ENCODE measurements around the gene CLCN1. TPM values are rescaled to one million over a fixed set of nuclear protein-coding genes. Genes with fewer than 3 reads are reported as not detected.

Gene CLCN1
- total RNA-seq, 4 donors from 2014 or later: 0.24 to 0.79 TPM; not detected in 2

GRCh38 chr7:143393267-143394041 is 77.5 kb downstream of the CLCN1 start:
- no peak for ATAC-seq (ENCODE audit: low FRiP score)
- peak; percentile 21 for DNase-seq (ENCODE audit: low spot score)
- TF ChIP-seq CTCF (IDR thresholded peaks at IDR 0.05): no peak

GRCh38 chr7:143394068-143394467 is 78.2 kb downstream of the CLCN1 start:
- no peak for ATAC-seq (ENCODE audit: low FRiP score)
- no peak for TF ChIP-seq CTCF (IDR thresholded peaks at IDR 0.05)
- no peak for DNase-seq (ENCODE audit: low spot score)

GRCh38 chr7:143394777-143395176 is 78.9 kb downstream of the CLCN1 start:
- ATAC-seq (ENCODE audit: low FRiP score) (no peak), DNase-seq (ENCODE audit: low spot score) (no peak)
- no peak for TF ChIP-seq CTCF (IDR thresholded peaks at IDR 0.05)

GRCh38 chr7:143395187-143396149 is 79.6 kb downstream of the CLCN1 start:
- ATAC-seq (ENCODE audit: low FRiP score) (no peak), DNase-seq (ENCODE audit: low spot score) (no peak)
- TF ChIP-seq CTCF (IDR thresholded peaks at IDR 0.05): no peak

GRCh38 chr7:143396182-143396581 is 80.3 kb downstream of the CLCN1 start:
- ATAC-seq (ENCODE audit: low FRiP score) (no peak), DNase-seq (ENCODE audit: low spot score) (no peak)
- no peak for TF ChIP-seq CTCF (IDR thresholded peaks at IDR 0.05)

GRCh38 chr7:143396625-143397556 is 81.0 kb downstream of the CLCN1 start:
- no peak for TF ChIP-seq CTCF (IDR thresholded peaks at IDR 0.05)
- ATAC-seq (ENCODE audit: low FRiP score) (no peak), DNase-seq (ENCODE audit: low spot score) (peak; percentile 21)

Data from omental fat pad (tissue), 4 donors.